Measurements from ENCODE around the gene ANTXR1.

DNA sequence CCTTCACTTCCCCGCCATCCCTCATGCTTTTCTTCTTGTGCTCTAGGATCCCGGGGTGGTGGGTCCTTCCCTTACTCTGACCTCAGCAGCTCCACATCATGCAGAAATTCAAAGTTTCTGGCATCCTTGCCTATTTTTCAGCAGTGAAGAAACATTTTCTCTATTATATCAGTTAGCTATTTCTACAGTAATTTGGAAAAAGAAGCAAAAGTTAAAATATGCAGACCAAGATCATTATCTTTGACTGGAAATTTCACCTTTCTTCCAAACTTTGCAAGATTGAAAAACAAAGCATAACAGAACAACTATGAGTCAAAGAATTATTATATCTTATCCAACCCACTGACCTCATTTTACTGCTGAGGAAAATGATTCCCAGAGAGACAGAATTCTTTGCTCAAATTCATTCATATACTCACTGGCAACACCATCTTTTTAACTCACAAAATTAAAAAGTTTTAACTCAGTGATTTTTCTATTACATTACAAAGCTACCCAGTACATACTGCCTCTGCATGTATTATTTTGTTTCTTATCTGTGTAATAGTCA, 40.5 kb downstream of the ANTXR1 start:
- no peak for TF ChIP-seq EP300 (IDR thresholded peaks at IDR 0.05; ENCODE audit: low read depth)
- TF ChIP-seq, protein P1, sequence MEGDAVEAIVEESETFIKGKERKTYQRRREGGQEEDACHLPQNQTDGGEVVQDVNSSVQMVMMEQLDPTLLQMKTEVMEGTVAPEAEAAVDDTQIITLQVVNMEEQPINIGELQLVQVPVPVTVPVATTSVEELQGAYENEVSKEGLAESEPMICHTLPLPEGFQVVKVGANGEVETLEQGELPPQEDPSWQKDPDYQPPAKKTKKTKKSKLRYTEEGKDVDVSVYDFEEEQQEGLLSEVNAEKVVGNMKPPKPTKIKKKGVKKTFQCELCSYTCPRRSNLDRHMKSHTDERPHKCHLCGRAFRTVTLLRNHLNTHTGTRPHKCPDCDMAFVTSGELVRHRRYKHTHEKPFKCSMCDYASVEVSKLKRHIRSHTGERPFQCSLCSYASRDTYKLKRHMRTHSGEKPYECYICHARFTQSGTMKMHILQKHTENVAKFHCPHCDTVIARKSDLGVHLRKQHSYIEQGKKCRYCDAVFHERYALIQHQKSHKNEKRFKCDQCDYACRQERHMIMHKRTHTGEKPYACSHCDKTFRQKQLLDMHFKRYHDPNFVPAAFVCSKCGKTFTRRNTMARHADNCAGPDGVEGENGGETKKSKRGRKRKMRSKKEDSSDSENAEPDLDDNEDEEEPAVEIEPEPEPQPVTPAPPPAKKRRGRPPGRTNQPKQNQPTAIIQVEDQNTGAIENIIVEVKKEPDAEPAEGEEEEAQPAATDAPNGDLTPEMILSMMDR (IDR thresholded peaks at IDR 0.05), result no peak
